GM18861 (cell line): ENCODE results near the gene DCLK2.

ENCODE experiments used
- ATAC-seq: cut with Tn5 transposase; IDR thresholded peaks from one replicate; pipeline ENCODE4 v1.9.1; 2021; ENCODE audit not compliant: unreplicated experiment

DCLK2 gene

GRCh38 chr4:150115851-150116250 lies 37.6 kb downstream of the DCLK2 start:
- no peak for ATAC-seq

GRCh38 chr4:150116506-150116905 lies 38.3 kb downstream of the DCLK2 start:
- ATAC-seq = no peak

DNA sequence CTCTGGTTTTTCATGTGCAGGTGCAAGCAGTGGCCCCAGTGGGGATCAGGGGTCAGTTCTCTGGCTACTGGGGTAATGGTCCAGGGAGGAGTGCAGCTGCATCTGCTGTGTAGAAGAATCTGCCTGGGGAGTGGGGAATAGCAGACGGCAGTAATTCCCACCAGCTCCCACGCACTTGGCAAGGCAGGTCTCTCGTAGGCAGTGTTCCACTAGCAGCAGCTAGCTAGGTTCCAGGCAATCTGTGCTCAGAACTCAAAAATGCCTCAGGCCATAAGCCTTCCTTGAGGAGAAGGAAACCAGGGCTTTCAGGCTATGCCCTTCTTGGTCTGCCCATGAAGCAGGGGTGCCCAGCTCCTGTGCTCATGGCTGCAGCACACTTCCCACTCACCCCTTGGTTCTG lies 38.8 kb downstream of the DCLK2 start:
- no peak for ATAC-seq

DNA sequence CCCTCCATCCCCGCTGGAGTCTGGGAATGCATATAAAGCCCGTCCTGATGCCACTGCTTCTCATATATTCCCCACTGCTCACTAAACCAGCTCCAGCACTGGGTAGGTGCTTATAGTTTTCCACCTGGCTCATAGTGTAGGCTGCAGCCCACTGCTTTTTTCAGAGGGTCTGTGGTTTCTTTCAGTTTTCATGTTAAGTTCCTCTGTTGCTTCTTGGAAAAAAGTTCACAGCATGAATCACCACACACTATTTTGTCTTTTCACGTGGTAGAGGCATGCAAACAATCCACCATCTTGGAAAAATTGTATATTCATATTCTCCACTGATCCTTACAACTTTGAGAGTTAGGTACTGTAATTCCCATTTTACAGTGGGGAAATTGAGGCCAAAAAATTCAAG lies 39.4 kb downstream of the DCLK2 start:
- ATAC-seq = no peak

GRCh38 chr4:150119492-150119891 lies 41.2 kb downstream of the DCLK2 start:
- no peak for ATAC-seq

DNA sequence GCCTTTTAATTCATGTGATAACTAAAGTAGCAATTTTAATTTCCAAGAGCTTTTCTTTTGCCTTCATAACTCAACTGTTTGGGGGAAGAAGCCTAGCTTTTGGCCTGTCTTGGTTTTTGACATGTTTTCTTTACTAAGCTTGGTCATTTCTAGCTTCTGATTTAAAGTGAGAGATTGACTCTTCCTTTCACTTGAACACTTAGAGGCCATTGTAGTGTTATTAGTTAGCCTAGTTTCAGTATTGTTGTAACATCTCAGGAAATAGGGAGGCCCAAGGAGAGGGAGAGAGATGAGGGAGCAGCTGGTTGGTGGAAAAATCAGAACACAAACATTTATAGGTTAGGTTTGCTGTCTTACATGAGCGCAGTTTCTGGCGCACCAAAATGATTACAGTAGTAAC lies 44.8 kb downstream of the DCLK2 start:
- ATAC-seq = no peak

DNA sequence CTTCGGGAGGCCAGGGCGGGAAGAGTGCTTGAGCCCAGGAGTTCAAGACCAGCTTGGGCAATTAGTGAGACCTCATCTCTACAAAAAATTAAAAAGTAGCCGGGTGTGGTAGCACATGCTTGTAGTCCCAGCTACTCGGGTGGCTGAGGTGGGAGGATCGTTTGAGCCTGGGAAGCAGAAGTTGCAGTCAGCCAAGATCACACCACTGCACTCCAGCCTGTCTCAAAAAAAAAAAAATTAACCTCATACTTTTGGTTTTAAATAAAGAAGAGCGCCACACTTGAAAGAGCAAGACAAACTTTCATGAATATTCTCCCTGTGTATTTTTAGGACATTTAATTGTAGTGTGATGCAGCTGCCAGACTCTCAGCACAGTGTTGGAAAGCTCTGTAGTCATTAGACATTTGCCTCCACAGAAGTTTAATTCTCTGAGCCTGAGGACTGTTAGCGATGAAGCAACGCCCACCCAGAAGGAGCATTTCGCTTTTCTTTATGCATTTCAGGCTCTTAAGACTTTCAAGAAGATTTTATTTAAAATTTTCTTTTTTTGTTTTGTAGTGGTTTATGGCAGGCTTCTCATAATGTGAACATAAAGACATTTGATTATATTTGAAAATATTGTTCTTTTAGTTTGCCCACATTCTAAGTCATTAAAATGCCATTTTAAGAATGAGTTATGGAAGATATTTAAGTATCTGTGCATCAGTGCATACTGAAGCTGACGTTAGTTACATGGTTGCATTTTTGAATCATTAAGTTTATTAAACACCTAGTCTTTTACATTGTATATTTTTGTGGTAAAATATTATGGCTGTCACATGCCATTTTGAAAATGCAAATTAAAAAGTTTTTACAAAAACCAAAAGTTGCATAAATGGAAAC lies 45.8 kb downstream of the DCLK2 start:
- no peak for ATAC-seq

DNA sequence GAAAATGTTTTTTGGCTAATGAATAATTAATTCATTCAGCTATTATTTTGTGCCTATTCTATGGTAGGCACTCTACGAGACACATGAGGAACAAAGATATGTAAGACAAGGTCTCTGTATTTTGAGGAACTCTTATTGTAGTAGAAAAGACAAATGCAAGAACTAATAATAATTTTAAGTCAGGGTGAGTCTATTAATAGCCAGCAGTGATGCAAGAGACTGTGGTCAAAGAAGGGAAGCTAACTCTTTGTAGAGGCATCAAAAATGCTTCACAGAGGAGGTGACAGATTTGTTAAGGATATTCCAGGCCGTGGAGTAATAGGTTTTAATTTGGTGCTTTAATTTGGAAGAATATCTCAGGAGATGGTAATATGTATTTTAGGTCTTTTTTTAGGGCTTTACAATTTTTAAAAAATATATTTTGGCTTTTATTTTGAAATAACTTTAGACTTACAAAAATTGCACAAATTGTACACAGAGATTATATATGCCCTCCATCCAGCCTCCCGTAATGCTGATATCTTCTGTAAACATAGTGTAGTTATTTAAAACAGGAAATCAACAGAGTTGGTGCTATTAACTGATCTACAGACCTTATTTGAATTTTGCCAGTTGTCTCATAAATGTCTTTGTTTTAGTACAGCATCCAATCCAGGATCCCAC lies 48.1 kb downstream of the DCLK2 start:
- ATAC-seq = peak; percentile 48

- ATAC-seq = no peak
Measured at GRCh38 chr4:150126864-150127203, 48.6 kb downstream of the DCLK2 start.

- no peak for ATAC-seq
Measured at GRCh38 chr4:150127757-150128156, 49.5 kb downstream of the DCLK2 start.

GRCh38 chr4:150130933-150131332 lies 52.7 kb downstream of the DCLK2 start:
- ATAC-seq = no peak

- no peak for ATAC-seq
Measured at GRCh38 chr4:150131581-150132228, 53.5 kb downstream of the DCLK2 start.

DNA sequence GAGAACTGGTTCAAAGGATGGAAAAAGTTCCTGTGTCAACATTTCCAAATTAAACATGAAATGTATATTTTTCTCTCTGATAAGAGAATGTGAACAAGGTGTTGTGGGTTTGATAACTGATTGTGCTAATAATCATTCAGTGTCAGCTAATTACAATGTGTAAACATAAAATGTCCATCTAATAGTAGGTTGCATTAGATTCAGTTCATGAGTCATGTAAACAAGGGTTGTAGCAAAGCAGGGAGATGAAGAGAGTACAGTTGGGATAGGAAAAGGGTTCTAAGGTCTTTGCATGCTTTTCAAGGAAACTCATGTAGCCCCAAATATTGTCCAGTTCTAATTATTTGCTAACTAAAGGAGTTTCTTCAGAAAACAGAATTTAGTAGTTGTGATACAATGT lies 55.4 kb downstream of the DCLK2 start:
- no peak for ATAC-seq

DNA sequence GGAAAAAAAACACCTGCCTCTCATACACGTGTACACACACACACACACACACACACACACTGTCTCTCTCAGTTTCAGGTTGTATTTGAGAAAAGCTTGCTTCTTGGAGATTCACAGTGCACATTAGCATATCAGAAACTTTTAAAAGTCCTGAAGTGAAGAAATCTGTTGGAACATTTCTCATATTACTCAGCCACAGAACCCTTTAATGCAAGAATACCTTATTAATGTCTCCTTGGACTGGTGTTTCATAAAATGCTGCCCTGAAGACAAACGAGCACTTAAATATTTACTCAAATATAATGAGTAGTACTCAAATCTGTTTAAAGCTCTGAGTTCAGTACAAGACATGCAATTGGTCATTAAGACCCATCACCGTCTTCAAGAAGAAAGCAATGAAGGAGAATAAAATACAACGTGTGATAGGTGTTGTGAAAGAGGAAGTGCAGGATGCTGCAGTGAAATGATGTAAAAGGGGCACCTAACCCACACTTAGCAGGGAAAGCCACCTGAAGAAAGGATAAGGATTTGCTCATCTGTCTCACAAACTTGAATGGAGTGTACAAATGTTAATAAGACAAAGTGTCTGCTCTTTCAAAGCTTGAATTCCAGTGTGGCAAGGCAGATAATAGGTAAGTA lies 57.0 kb downstream of the DCLK2 start:
- ATAC-seq = no peak

DNA sequence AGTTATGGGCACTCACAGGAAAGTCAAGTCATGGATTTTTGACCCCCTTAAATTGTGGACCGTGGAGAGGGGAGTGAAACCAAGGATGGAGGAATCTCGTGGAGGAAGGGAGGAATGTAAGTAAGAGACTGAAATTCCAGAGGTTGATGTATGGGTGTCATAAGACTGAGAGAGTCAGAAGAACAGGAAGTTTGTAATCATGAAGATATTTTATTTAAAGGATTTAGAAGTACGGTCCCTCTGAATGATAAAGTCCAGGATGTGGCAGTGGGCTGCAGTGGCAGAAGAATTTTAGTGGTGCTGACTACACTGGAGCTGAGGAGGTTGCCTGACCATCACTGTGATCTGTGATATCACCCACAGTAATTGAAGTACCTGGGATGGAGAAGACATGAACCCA lies 57.8 kb downstream of the DCLK2 start:
- ATAC-seq = no peak

DNA sequence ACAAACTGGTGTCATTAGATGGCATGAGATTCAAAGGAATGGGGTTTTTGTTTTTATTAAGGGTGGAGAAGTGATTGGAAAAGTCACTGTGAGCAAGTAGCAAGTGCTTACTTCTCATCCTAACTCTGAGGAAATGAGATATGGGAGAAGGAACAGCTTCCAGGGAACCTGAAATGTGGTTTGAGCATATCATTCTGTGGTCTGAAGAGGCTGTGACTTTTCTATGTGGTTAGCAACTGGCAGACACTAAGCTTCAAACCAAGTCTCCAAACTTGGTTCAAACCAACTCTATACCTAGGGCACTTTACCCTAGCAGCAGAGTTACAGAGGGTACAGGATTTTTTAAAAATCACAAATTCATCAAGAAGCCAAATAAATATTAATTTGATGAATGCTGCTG lies 58.2 kb downstream of the DCLK2 start:
- no peak for ATAC-seq

DNA sequence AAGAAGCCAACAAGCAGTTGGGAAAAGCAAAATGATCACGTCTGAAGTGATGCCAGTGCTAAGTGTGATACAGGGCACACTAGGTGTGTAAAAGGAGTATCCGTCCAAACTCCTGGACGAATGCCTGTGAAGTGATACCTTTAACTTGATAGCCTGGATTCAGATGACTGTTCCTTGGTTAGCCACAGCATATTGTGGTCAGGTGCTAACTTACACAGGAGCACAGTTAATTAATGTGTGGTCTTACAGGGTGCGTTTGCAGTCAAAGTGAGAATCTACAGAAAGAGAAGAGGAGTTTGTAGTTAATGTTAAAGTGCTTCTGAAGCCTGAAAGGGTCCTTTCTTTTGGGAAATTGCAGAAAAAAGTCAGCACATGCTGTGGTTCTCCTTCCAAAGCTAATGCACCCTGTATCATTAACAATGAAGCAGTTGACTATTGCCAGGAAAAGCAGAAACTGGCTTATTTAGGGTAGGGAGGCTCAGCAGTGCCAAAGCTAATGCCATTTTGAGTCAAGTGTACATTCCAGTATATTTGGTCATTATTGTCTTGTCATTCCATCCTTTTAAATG lies 61.1 kb downstream of the DCLK2 start:
- ATAC-seq = no peak

- no peak for ATAC-seq
Measured at GRCh38 chr4:150140774-150141400, 62.6 kb downstream of the DCLK2 start.

DNA sequence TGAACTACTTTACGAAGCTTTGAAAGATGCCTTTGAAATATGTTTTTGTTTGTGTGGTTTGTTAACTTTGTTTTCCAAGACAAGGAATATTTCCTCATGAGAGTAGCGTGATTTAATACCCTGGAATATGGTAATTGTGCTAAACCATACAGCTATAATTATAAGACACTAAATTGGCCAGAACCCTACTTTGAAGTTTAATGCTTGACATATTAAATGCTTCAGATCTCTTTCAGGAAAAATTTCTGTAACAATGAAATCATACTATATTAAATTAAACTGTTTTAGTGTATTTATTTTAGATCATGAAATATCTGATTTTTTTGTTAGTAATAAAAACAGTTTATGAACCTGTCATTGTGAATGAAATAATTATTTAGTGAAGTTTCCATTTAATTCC lies 63.5 kb downstream of the DCLK2 start:
- no peak for ATAC-seq

GRCh38 chr4:150142831-150143230 lies 64.6 kb downstream of the DCLK2 start:
- no peak for ATAC-seq
